HG03039 (cell line): ENCODE data around the gene MBOAT1.
"Not testable (repeated sequence)": the region's sequence is repeated elsewhere in the genome, so short reads cannot be mapped to it uniquely, and the experiment has no call there.

Source experiments
- ATAC-seq: cut with Tn5 transposase; IDR thresholded peaks from one replicate; pipeline ENCODE4 v1.9.1; 2021; ENCODE audit warnings: mild to moderate bottlenecking, moderate library complexity; ENCODE audit not compliant: unreplicated experiment

Gene MBOAT1

GRCh38 chr6:20173833-20174792 lies 38.2 kb downstream of the MBOAT1 start:
- ATAC-seq = no peak

GRCh38 chr6:20172842-20173456 lies 39.3 kb downstream of the MBOAT1 start:
- ATAC-seq = no peak

GRCh38 chr6:20170455-20171148 lies 41.7 kb downstream of the MBOAT1 start:
- no peak for ATAC-seq

GRCh38 chr6:20169786-20170185 lies 42.5 kb downstream of the MBOAT1 start:
- no peak for ATAC-seq

GRCh38 chr6:20169119-20169557 lies 43.1 kb downstream of the MBOAT1 start:
- no peak for ATAC-seq

GRCh38 chr6:20168690-20169089 lies 43.6 kb downstream of the MBOAT1 start:
- ATAC-seq = no peak

- ATAC-seq = no peak
Measured at GRCh38 chr6:20167601-20168000, 44.7 kb downstream of the MBOAT1 start.

GRCh38 chr6:20166210-20166609 lies 46.1 kb downstream of the MBOAT1 start:
- ATAC-seq = no peak

- ATAC-seq = peak; percentile 55
Measured at GRCh38 chr6:20162515-20162914, 49.8 kb downstream of the MBOAT1 start.

- no peak for ATAC-seq
Measured at GRCh38 chr6:20160541-20161283, 51.6 kb downstream of the MBOAT1 start.

- no peak for ATAC-seq
Measured at GRCh38 chr6:20159781-20160540, 52.3 kb downstream of the MBOAT1 start.

GRCh38 chr6:20159098-20159497 lies 53.2 kb downstream of the MBOAT1 start:
- no peak for ATAC-seq

GRCh38 chr6:20158676-20159075 lies 53.6 kb downstream of the MBOAT1 start:
- ATAC-seq = no peak

GRCh38 chr6:20156824-20157223 lies 55.4 kb downstream of the MBOAT1 start:
- ATAC-seq = no peak

GRCh38 chr6:20154753-20155152 lies 57.5 kb downstream of the MBOAT1 start:
- no peak for ATAC-seq

GRCh38 chr6:20153194-20153593 lies 59.1 kb downstream of the MBOAT1 start:
- ATAC-seq = no peak

- ATAC-seq = no peak
Measured at GRCh38 chr6:20148433-20148832, 63.8 kb downstream of the MBOAT1 start.

- ATAC-seq = no peak
Measured at GRCh38 chr6:20147469-20147868, 64.8 kb downstream of the MBOAT1 start.

GRCh38 chr6:20146831-20147230 lies 65.4 kb downstream of the MBOAT1 start:
- not testable (repeated sequence) for ATAC-seq

GRCh38 chr6:20146291-20146690 lies 66.0 kb downstream of the MBOAT1 start:
- ATAC-seq = no peak
